Fibroblast of villous mesenchyme (primary cell): Measurements from ENCODE around the gene DMXL2. TPM values are rescaled to one million over a fixed set of nuclear protein-coding genes. Genes with fewer than 3 reads are reported as not detected.
A peak's percentile ranks its signal among the peaks of the same experiment; 100 is the strongest.

Source experiments
- DNase-seq: peaks from one replicate; pipeline ENCODE4 v3.0.0-alpha.2; 2010; ENCODE audit warnings: low read depth
- H3K4me3 ChIP-seq: 2 replicates; pipeline ENCODE4 v1.5.1; 2011; ENCODE audit warnings: low read depth, mild to moderate bottlenecking, low read length
- CTCF ChIP-seq: IDR thresholded peaks from 2 replicates; pipeline ENCODE4 v1.5.1; 2012; ENCODE audit warnings: low read depth, mild to moderate bottlenecking, low read length; ENCODE audit not compliant: insufficient read depth
- total RNA-seq: library from RNA; depleted of rRNA; stranded (reverse); fragments of >200 nt; gene quantifications from 2 replicates; pipeline ENCODE4 v1.2.3, GENCODE V29; 2012

The DMXL2 gene
- total RNA-seq, 1 donor, result 56.1 TPM

- no peak overlapping the region for H3K4me3 ChIP-seq
- TF ChIP-seq CTCF, result no peak
- no peak for DNase-seq
Observed at GRCh38 chr15:51558411-51558810, 64.2 kb downstream of the DMXL2 start.

GRCh38 chr15:51550841-51551240 lies 71.7 kb downstream of the DMXL2 start:
- no peak for DNase-seq
- no peak for TF ChIP-seq CTCF
- H3K4me3 ChIP-seq, result no peak overlapping the region

GRCh38 chr15:51547656-51548055 lies 74.9 kb downstream of the DMXL2 start:
- no peak overlapping the region for H3K4me3 ChIP-seq
- no peak for DNase-seq
- no peak for TF ChIP-seq CTCF

GRCh38 chr15:51536965-51537574 lies 85.5 kb downstream of the DMXL2 start:
- H3K4me3 ChIP-seq, result no peak overlapping the region
- peak; percentile 65 for DNase-seq
- TF ChIP-seq CTCF, result peak; percentile 67

DNA sequence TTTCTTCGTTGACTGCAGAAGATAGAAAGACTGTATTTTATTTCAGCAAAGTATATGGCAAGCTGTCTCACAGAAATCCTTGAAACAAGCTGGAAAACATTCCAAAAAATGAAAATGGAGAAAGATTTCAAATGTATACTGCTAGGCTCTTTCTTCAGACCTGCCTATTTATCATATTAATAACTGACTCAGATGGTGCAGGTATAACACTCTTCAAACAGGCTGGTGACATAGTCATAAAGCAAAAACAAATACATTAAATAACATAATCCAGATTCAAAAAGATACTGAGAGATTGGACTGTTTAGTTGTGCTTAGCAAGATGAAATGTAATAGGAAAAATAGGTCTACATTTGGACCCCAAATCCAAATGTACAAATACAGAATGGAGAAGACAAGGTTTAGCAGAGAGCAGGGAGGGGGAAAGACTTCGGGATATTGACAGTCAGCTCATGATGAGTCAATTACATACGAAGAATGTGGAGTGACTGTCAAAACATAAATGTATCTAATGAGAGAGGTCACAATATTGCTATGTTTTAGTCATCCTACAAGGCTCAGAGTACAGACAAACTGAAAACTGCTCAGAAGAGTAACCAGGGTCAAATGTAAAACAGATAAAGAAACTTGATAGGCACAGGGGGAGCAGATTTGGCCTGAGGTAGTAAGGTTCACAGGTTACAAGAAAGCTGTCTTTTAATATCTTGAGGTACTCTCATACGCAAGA lies 88.7 kb downstream of the DMXL2 start:
- no peak overlapping the region for H3K4me3 ChIP-seq
- no peak for TF ChIP-seq CTCF
- no peak for DNase-seq

DNA sequence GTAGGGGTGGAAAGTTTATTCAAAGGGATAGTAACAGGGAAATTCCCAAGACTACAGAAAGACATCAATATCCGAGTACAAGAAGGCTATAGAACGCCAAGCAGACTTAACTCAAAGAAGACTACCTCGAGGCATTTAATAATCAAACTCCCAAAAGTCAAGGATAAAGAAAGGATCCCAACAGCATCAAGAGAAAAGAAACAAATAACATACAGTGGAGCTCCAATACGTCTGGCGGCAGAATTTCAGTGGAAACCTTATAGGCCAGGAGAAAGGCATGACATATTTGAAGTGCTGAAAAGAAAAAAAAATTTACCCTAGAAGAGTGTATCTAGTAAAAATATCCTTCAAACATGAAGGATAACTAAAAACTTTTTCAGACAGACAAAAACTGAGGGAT lies 95.6 kb downstream of the DMXL2 start:
- H3K4me3 ChIP-seq, result no peak overlapping the region
- TF ChIP-seq CTCF, result no peak
- DNase-seq, result no peak
